ENCODE data around the gene NT5DC4.

GRCh38 chr2:112691881-112692281 lies 28.9 kb upstream of the NT5DC4 start:
- TF ChIP-seq RAD21 (IDR thresholded peaks at IDR 0.05 in 1 of 2, conservative IDR thresholded peaks at IDR 0.05 in 1 of 2; ENCODE audit: low read depth in 2 of 2, low read length in 2 of 2) (no peak), POLR2A (IDR thresholded peaks at IDR 0.05; ENCODE audit: control extremely low read depth in 1 of 2, low read depth in 2 of 2, low read length in 2 of 2) (no peak), CTCF (IDR thresholded peaks at IDR 0.05; ENCODE audit: control extremely low read depth in 1 of 3, insufficient read depth in 1 of 3, low read depth in 1 of 3, low read length in 3 of 3) (no peak), EZH2 (IDR thresholded peaks at IDR 0.05; ENCODE audit: low read depth, low read length, severe bottlenecking) (no peak), CHD7 (IDR thresholded peaks at IDR 0.05; ENCODE audit: insufficient replicate concordance, low read length) (no peak), RFX5 (IDR thresholded peaks at IDR 0.05; ENCODE audit: borderline replicate concordance, low read depth, low read length) (no peak), JUND (IDR thresholded peaks at IDR 0.05; ENCODE audit: low read length) (no peak), SAP30 (IDR thresholded peaks at IDR 0.05; ENCODE audit: insufficient read depth, insufficient replicate concordance, low read length) (no peak), YY1 (IDR thresholded peaks at IDR 0.05; ENCODE audit: low read depth, low read length) (no peak)

Measured in H1 (cell line).